Activated T-helper 9 cell treated with anti-CD3 and anti-CD28 coated beads, Interleukin-2, amount 50 U/mL, for 16 hours (primary cell): ENCODE measurements around the gene DUSP28.
"Not testable (repeated sequence)": the region's sequence is repeated elsewhere in the genome, so short reads cannot be mapped to it uniquely, and the experiment has no call there.

Source experiments
- DNase-seq: peaks from one replicate; pipeline ENCODE4 v3.0.0-alpha.2; 2020; ENCODE audit warnings: low read depth

DUSP28 gene

DNA sequence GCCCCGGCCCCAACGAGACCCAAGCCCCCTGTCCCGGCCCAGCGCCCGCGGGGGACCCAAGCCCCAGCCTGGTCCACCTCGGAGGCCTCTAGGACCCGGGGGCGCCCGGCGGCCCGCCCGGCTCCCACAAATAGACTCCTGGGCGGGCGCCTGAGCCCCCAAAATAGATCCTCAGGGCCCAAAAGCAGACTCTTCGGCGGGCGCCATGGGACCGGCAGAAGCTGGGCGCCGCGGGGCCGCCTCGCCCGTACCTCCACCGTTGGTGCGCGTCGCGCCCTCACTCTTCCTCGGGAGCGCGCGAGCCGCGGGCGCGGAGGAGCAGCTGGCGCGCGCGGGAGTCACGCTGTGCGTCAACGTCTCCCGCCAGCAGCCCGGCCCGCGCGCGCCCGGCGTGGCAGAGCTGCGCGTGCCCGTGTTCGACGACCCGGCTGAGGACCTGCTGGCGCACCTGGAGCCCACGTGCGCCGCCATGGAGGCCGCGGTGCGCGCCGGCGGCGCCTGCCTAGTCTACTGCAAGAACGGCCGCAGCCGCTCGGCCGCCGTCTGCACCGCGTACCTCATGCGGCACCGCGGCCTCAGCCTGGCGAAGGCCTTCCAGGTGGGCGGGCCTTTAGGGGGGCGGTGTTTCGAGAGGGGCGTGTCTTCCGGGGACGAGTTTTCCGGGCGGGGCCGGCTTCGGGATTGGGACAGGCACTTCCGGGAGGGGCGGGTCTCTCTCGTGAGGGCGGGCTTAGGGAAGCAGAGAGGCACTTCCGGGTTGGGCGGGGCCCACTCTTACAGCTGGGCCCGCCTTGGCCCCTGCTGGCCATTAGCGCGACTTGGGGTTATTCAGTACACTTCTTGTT is 545 bp downstream of the DUSP28 start:
- DNase-seq: peak; percentile 99

DNA sequence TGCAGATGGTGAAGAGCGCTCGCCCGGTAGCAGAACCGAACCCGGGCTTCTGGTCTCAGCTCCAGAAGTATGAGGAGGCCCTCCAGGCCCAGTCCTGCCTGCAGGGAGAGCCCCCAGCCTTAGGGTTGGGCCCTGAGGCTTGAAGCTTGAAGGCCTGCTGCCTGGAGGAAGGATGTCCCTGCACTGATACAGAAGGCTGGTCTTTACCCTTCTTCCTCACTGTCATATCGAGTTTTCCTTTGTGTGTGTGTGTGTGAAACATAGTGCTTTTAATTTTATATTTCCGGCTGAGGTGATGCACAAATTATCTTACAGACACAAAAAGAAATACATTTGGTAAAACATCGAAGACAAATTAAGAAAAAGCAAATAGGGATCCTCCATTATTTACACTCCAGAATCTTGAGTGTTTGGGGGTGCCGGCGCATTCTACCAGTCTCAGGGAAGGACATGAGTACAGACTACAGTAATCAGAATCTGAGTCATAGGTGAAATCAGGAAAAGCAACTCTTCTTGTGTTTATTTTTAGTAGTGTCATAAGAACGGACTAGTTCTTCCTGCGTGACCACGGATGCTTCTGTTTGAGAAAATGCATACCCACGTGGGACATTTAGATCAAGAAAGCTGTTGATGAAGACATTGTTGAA is 1.3 kb downstream of the DUSP28 start:
- DNase-seq: no peak

DNA sequence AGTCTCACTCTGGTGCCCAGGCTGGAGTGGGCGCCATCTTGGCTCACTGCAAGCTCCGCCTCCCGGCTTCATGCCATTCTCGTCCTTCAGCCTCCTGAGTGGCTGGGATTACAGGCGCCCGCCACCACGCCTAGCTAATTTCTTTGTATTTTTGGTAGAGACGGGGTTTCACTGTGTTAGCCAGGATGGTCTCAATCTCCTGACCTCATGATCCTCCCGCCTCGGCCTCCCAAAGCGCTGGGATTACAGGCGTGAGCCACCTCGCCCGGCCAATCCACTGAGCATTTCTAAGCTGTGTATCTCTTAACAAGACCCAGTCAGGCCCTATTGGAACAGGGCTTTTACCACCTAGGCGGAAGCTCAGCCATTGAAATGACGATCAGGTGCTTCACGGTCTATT is 3.1 kb downstream of the DUSP28 start:
- DNase-seq: not testable (repeated sequence)

DNA sequence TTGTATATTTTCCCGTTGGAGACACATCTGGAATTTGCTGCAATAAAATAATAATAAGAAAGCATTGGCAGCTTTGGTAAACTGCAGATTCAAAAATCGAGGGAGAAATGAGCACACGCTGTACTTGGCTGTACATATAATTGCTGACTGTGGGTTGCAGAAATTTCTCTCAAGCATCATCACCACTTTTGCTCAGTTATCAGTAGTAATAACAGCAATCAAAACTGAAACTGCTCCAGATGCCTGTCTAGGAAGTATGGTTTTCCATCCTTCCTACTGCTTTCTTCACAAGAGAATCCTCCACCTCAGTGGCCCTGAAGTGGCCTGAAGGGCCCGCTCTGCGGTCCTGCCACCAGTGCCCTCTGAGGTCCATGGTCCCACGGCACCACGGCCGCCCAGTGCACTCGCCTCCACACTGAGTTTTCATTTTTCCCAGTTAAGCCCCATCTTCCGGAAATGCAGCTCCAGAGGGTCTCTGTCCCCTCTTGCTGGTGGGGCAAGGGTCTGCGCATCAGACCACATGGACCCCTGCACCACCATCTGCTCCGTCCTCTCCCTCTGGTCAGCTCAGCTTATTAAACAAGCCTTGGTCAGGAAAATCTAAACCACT is 3.9 kb downstream of the DUSP28 start:
- DNase-seq: no peak

DNA sequence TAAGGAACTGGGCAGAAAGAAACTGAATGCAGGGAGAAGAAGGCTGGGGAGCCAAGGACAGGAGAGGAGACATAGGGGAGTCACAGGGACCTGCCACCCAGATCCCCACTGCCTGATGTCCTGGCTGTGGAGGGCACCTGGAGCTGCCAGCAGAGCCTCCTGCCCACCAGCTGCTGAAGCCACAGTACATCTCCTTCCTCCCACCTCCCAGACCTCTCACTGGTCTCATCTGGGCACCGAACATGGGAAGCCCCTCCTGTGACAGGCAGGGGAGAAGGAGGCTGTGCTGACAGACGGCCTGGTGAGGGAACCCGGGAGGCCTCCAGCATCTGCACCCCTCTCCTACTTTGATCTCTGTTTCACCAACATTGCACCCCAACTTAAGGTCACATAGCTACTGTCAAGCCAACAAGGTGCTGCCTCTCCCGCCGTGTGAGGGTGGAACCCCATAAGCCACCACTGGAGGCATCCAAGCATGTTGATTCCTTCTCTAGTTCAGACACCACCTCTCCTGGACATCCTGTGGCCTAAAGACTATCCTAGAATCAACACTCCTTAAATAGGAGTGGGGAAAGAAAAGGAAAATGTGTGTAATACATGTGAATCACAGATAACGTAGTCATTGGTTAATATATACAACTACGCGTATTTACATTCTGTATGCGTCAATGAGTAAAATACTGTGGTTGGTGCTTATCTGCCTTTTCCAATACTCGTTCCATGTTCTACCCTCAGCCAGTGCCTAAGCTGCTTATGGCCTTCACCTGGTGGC is 4.6 kb downstream of the DUSP28 start:
- DNase-seq: no peak

DNA sequence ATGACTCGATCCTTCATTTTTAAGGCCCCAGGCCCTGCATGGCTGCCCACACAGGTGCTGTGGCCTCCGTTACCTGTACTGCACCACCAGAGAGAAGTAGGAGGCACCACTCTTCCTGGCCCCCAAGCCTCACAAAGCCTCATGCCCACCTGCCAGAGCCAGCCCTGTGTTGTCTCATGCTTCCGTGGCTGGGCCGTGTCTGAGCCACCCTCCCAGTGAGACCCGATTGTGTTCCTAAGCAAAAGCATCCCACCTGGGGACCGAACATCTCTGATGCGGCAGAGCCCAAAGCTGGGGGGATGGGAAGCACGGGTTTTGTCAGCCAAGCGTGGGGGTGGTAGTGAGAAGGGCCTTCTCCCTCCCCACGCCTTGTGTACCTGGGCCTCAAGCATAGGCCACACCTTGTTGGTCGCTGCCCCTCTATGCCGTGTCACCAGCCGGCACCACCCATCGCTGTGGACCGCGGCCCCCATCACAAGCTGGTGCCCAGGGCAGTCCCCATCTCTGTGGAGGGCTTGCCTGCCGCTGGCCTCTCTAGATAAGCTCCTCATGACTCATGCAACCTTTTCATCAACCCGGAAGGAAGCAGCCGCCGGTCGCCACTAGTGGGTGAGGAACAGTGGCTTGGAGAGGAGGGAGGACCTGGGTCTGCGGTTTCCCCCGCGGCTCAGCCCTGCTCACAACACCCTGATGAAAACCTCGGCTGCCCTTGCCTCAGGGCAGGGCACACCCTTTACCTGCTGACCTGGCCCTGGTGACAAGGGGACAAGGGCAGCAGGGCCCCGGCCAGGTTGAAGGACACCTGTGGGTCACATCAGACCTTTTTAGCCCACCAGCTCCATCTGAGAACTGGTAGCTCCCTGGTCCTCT is 5.4 kb downstream of the DUSP28 start:
- peak; percentile 89 for DNase-seq

DNA sequence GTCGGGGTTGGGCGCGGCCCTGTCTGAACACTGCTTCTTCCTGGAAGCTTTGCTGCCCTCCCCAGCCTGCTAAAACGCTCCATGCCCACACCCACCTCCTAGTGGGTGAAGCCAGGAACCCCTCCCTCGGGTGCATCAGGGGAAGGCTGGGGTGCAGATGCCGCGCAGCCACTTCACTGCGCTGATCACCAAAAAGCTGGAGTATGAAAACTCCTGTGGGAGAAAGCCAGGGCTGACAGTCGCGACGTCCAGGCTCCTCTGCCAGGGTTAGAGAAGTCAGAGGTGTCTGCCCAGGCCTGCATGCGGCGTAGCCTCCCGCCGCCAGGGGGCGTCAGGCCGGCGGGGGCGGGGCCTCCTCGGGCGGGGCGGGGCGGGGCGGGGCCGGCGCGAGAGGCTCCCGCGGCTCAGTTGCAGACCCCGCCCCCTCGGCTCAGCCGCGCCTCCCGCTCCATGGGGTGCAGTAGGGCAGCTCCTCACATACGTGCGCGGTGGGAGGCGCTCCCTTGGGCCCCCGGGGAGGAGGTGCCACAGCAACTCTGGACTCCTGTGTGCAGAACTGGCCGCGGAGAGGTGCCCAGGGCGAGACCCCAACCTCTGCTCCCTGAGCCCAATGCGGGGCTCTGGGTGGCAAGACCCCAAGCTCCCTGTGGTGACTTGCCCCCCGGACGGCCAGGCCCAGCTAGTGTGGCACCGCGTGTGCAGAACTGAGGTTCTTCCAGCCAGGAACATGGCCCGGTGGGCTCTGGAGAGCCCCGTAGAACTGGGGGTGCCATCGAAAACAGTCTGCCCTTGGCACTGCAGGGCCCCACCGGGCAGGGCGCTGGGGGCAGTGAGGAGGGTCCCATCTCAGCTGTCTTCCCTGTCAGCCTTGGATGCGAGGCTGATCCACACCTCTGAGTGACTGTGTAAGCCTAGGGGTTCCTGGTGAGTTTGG is 6.3 kb downstream of the DUSP28 start:
- DNase-seq: peak; percentile 93

DNA sequence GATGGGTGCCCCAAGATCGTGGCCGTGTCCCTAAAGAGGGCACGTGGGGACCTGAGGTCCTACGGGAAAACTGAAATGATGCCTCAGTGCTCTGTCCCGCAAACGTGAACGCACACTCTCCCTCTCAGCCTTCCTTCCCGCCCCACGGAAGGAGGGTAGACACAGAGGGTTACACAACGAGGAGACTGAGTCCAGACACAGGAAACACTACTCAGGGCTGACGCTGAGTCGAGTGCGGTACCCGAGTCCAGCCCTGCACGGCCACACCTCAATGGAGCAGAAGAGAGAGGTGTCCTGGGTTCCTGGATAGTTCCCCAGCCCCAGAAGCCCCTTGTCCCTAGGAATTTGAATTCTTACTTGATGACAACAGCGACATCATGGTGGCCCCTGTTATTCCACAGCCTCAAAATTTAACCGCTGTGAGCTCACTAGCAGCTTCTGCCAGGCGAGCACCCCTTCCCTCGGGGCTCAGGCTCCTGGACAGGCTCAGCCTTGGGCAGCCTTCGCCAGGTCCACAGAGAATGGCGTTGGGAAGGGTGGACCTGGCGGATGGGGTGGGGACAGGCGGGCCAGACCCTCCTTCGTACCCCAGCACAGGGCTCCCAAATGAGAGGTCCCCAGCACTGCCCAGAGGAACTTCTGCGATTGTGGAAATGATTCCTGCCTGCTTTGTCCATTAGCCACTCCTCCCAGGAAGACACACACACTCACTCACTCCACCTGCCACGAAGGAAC is 7.1 kb downstream of the DUSP28 start:
- DNase-seq: no peak

DNA sequence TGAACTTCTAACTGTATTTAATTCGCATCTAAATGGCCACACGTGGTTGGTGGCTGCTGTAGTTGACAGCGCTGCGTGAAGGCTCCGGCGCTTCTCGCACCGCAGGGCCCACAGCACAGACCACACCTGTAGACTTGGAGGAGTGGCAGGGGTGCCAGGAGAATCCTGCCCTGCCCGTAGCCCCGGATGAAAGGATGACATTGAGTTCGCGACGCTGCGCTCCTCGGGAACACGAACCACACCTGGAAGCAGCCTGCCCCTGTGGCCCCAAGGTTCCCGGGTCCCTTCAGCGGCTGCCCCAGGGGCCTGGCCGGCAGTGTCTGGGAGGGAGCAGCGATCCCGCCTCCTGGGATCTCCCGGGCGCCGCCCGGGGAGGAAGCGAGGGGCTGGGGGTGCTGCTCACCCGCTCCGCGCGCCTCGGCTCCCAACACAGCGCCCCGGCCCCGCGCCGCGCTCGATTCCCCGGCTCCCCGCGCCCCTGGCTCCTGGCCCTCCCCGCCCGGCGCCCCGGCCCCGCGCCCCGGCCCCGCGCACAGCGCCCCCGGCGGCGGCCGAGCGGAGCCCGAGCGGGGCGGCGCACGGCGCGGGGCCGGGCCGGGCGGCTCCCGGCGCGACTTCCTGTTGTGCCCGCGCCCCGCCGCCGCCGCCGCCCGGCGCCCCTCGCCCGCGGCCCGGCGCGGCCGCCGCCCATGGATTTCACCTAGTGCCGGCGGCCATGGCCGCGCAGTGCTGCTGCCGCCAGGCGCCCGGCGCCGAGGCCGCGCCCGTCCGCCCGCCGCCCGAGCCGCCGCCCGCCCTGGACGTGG is 7.9 kb downstream of the DUSP28 start, which contains the start of gene RNPEPL1:
RNPEPL1 (plus strand) TSS at position 613 of the 806 bp plus-strand sequence; CDS start at position 716, 103 bp downstream.
- DNase-seq: peak; percentile 34

DNA sequence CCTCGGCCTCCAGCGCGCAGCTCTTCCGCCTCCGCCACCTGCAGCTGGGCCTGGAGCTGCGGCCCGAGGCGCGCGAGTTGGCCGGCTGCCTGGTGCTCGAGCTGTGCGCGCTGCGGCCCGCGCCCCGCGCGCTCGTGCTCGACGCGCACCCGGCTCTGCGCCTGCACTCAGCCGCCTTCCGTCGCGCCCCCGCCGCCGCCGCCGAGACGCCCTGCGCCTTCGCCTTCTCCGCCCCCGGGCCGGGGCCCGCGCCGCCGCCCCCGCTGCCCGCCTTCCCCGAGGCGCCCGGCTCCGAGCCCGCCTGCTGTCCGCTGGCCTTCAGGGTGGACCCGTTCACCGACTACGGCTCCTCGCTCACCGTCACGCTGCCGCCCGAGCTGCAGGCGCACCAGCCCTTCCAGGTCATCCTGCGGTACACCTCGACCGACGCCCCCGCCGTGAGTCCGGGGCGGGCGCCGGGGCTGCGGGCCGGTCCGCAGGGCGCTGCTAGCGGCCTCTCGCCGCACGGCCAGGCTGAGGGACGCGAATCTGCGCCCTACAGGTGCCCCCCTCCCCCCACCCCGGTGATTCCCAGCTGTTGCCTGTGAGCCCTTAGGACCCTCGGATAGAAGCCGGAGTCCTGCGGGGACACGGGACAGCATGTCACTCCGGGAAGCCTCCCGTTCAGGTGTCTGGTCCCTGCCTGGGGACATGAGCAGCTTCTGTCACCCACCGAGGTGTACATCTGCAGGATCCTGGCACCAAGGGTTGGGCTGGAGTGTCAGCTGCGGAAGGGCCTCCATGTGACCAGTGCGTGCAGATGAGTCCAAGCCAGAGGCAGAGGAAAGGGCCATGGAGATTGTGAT is 8.7 kb downstream of the DUSP28 start:
- peak; percentile 35 for DNase-seq

DNA sequence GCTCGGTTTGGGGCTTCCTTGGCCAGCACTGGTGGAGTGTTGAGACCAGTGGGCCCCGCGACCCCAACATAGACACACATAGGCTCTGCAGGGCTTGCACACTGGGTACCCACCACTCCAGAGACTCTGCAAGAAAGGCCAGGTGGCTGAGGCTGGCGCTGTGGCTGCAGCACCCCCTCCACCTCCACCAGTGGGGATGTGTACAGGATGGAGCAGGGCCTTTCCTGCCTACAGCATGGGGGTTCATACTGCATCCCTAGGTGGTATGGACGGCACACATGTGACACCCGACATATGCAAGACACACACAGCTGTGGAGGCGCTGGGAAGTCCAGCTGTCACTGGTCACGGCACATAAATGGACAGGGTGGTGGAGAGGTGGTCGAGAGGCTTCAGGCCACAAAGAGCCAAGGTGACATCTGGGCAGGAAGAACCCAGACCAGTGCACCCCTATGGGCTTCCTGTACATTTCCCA is 9.4 kb downstream of the DUSP28 start:
- DNase-seq: no peak

DNA sequence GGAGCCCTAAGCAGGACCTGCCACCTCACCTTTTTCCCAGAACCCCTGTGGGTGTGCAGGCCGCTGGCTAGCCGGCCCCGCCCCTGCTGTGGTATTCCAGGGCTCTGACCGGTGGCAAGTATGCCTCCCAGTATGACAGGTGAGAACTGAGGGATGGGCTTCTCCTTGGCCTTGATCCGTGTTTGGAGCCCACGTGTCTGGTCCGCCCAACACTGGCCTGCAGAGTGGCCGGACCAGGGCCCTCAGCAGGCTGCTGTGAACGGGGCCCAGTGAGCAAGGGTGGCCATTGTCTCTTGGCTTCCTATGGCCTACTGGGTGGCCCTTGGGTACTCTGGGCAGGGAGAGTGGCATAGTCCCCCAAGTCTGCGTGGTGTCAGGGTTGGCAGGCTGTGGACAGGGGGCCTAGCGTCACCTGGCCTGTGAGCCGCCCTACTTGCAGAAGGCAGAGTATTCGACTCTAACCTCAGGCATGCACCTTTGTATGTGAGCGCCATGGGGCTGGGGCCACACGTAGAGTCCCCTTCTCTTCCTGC is 9.9 kb downstream of the DUSP28 start:
- no peak for DNase-seq

DNA sequence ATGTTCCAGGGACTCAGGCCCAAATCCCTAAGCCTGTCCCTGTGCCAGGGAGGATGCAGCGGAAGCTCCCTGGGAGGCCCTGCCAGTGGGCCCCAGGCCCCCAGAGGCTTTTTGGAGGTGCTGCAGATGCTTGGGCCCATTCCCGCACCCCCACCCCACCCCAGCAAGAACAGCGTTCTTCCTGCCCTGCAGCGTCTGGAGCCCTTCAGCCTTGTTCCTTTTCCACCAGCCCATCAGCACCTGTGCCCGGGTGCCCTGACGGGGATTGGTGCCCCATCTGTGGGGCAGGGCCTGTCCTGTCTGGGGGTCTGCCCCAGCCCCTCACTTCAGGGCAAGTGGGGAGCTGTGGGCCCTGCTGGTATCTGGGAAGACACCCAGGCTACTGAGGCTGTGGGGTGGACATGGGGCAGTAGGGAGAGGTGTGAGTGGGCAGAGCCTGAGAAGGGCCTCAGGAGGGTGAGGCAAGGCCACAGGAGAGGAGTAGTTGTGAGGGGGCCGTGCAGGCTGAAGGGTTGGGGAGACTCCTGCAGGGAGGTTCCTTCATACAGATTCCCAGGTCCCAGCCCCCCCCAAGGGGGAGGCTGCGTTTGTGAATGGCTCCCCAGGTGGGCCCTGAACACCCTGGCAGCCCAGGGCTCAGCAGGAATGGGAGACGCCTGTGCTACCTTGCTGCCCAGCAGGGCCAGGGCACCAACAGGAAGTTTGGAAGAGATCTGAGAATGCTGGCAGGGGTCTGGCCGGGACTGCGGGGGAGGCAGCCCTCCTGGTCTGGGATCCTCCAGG is 10.6 kb downstream of the DUSP28 start:
- no peak for DNase-seq

DNA sequence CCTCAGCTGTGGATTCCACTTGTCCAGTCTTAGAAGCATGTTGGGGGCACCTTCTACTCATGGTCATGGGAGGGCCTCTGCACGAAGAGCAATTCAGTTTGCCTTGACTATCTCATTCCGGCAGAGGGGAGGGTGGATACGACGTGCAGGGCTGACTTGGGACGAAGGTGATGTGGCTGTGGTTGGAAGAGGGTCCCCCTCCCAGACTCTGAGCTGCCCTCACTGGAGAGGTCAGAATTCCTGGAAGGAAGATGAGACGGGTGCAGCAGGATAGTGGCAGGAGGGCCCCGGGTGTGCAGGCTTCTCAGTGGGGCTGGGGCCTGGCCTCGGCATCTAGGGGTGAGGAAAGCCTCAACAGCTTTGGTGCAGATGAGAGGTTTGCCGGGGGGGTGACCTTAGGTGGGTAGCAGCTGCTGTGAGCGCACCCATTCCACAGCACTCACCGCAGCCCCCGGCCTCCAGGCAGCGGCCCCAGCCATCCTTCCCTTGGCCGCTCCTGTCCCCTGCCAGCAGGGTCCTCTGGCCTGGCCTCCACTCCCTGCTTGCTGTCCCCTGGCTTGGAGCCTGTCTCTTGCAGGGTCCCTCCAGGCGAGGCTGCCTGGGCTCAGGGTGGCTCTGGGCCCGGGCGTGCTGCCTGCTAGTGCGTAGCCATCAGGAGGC is 11.3 kb downstream of the DUSP28 start:
- DNase-seq: no peak

DNA sequence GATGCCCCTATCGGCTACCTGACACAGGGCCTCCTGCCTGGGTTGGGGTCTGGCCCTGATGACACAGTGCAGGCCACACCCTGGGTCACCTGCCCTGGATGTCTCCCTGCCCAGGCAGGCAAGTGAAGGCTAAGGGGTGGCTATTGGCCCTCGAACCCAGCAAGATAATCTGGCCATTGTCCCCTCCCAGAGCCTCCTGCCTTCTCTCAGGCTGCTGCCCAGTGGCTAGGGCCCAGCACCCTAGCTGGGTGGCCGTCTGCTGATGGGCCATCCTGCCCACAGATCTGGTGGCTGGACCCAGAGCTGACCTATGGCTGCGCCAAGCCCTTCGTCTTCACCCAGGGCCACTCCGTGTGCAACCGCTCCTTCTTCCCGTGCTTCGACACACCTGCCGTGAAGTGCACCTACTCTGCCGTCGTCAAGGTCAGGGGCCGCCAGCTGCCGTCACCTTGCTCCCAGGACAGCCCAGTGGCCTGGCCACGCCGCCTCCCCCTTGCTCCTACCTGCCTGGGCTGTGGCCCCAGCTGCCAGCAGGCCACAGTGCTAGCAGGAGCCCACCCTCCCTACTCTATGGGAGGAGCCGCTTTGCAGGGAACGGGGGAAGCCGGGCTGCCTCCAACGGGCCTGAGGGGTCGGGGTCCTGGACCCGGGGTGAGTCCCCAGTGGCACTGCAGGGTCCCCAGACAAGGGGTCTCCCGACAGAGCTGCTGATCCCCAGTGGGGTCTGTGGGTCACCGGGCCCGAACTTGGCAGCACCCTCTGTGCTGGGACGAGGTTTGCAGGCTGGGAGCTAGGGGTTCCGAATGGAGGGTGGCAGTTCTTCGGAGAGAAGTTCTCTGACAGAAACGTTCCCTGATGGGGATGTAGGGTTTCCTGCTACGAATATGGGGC is 12.2 kb downstream of the DUSP28 start:
- DNase-seq: no peak
